ENCODE measurements around the gene TEX13A.

- TF ChIP-seq POLR2A (IDR thresholded peaks at IDR 0.05; ENCODE audit: low read length) (no peak), GATA1 (IDR thresholded peaks at IDR 0.05; ENCODE audit: low read depth, low read length) (no peak)
These were observed 8.1 kb upstream of the TEX13A start for GRCh38 chrX:105228602-105229001.
